HG03103 (cell line): ENCODE measurements around the gene SIPA1L3.
A peak's percentile ranks its signal among the peaks of the same experiment; 100 is the strongest.

Experiments
- ATAC-seq: cut with Tn5 transposase; IDR thresholded peaks from one replicate; pipeline ENCODE4 v1.9.1; 2021; ENCODE audit warnings: low read depth; ENCODE audit not compliant: unreplicated experiment

SIPA1L3 gene

DNA sequence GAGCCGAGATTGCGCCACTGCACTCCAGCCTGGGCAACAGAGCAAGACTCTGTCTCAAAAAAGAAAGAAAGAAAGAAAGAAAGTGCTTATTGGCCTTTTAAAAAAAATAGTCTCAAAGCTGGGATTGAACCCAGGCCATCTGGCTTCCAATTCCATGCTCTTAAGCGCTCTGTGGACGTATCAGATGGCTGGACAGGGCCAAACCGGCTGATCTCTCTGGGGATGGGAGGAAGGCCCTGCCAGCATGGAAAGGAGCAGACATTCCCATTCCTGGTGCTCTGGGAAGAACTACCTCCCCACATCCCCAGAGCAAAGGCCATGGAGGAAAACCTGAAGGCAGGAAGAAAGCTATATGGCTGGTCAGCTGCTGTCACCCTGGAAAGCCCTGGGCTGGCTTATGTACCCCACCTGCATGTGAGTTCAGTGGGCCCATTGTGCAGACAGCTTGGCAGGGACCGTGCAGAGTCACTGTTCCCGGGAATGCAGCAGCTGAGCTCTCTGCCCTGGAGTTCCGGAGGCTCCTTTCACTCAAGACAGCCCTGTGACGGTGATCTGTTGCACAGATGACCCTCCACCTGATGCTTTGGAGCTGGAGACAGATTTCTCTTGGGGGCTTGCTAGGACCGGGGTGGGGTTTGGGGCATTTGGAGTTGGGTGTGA is 84.3 kb downstream of the SIPA1L3 start:
- ATAC-seq, result no peak

DNA sequence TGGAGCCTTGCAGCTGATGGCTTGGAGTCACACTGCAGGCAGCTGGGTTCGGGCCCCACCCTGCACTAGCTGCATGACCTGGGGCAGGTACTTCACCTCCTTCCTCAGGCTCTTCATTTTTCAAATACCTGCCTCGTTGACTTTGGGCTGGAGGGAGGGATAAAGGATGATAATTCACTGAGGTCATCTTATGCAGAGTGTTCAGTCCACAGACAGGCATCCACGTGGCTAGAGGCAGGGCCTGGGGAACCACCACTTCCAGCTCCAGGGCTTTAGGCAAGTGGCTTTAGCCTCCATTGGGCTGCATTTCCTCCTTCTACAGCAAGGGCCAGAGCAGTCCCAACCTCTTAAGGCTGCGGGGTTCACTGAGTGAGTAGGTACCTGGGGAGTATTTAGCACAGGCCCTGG is 84.8 kb downstream of the SIPA1L3 start:
- ATAC-seq, result no peak

DNA sequence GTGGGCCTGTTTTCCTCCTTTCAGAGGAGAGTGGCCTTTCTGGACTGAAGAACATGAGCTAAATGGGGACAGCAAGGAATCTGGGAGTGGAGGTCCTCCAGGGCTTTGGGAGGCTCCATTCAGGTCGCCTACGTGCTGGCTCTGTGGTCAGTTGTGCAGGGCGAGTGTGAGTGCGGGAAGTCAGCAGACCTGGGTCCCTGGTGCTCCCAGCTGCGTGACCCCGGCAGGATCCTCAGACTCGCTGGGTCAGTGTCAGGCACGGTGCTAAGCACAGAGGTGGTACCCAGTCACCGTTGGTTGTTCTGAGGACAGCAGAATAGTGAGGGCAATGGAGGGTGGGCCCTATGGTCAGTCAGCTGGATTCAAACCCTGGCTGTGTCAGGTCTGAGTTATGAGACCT is 85.8 kb downstream of the SIPA1L3 start:
- no peak for ATAC-seq

DNA sequence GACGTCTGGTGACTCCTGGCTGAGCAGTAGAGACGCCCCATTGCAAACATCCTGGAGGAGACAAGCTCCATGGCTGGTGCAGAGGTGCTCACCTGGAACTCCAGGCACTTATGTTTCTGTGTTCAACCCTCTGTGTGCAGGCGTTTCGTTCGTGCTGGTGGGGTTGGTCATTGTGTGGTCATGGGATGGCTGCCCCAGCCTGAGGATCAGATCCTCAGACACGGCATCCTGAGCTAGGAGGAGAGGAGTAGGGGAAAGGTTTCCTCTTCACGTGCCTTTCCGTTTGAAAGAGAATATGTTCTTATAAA is 87.8 kb downstream of the SIPA1L3 start:
- ATAC-seq, result no peak

DNA sequence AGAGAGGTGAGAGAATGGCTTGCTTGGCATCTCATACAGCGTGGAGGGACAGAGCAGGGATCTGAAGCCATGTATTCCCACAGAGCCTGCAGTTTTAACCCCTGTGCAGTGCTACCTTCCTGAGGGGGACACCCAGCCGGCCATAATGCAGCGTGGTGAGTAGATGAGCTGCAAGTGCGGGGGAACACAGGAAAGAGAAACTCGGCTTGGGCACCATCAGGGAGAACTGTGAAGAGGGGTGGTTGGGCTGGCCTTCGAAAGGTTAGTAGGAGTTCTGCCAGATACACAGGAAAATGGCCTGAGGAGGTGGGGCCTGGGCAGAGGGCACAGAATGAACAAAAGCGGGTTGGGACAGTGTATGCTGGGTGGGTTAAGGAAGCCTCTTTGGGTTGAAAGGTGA is 88.3 kb downstream of the SIPA1L3 start:
- no peak for ATAC-seq

DNA sequence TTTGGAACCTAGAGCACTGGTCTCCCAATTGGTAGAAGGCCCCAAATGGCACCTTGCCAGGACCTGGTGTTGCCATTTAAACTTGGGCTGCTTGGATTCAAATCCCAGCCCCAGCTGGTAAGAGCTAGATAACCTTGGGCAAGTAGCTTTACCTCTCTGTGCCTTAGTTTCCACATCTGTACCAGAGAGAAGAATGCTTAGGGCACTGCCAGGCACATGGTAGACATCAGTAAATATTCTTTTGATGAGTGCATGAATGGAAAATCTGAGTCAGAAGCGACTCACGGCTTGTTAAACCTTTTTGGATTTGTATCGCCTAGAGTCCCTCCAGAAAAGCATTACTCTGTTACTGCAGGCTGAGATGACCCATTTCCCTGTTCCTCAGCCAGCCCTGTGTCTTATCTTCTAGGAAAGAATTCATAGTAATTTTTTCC is 90.9 kb downstream of the SIPA1L3 start:
- ATAC-seq, result no peak

DNA sequence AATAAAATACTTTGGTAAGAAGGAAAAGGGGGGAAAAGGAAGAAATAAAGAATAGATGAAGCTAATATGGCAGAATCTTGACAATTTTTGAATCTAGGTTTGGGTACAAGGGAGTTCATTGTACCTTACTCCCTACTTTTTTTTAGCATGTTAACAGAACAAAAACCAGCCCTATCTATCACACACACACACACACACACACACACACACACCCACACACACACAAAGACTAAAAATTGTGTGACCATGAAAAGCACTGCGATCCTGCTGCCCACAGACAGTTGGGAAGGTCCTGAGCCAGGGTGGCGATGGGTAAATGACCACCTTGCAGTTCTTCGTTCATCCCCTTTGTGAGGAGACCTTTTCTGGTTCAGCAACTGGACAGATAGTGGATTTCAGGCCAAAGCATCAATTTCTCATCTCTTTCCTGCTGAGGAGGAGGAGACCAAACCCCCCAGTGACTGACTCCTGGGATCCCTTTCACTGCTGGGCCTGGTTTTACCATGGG is 91.8 kb downstream of the SIPA1L3 start:
- no peak for ATAC-seq

DNA sequence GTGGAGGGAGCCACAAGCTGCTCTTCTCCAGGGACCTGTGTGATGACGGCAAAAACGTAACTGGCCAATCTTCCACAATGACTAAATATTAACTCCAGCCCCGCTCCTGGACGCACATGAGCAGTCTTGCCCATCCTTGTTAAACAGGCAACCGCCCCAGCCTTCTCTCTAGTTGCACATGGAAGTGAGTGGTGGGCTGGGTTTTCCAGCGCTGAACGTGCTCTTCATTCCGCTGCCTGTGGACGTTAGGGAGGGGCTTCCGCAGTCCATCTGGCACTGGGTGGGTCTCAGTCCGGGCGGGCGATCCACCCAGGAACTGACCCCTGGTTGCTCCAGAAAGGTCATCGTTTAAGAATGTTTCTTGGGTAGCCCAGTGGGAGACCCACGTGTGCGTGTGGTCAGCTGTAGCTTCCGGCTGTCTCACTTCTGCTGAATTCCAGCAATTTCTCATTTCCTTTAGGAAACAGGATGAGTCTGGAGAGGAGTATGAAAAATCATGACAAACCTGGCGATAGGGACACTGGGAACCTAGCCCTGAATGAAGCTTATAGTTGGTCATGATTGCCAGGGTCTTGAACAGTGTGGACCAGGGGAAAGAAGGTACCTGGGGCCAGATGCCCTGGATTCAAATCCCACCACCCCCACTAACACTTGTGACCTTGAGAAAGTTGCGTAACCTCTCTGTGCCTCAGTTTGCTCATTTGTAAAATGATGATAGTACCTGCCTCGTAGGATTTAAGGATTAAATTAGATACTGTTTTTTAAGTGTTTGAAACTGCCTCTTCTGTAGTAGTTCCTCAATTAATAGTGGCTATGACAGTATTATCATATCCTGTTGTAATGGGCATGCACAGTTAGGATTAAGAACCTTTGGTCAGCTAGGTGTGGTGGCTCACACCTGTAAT is 92.6 kb downstream of the SIPA1L3 start:
- no peak for ATAC-seq

DNA sequence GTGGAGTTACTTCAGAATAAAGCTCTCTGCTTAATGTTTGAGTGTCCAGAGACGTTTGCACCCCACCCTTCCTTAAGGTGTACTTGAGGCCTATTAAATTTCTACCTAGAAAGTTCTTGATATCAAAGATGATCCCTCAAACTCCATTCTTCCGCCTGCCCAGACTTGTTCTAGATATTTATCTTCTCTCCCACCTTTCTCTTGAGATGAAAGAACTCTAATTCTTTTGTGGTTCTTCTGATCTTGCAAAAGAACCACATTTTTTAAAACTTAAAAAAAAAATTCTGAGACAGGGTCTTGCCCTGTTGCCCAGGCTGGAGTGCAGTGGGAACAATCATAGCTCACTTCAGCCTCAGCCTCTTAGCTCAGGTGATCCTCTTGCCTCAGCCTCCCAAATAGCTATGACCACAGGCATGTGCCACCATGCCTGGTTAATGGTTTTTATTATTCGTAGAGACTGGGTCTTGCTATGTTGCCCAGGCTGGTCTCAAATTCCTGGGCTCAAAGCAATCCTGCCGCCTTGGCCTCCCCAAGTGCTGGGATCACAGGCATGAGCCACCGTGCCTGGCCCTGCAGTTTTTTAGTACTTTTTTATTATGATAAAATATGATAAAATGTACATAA is 94.3 kb downstream of the SIPA1L3 start:
- no peak for ATAC-seq

DNA sequence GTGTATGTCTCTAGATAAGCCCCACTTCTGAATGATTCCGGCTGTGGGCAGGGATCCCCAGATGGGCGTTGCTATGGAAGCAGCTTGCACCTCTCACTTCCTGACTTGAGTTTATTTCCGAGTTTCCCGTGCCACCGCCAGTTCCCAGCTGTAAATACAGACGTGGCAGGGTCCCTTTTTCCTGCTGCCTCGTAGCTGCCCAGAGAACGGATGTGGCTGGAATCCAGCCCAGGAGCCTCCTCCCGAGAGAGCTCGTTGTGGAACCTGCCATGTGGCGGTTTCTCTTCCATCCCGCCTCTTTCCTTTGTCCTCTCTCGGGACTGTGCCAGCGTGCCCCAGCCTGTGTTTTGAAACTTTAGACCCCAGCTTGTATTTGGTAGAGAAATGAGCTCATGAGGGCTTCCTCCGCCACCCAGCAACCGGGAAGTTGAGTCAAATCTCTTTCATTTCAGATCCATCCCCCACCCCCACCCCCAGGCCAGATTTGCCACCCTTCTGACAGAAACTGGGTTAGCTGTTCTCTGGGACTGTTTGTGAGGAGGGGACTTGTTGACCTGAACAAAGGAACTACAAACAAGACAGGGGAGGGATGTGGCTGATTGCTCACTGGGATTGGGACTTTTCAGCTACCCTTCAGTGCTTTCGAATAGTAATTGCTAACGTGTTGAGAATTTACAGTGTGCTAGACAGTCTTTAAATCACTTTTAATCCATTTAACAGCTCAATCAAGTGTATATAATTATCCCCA is 96.6 kb downstream of the SIPA1L3 start:
- ATAC-seq, result no peak

DNA sequence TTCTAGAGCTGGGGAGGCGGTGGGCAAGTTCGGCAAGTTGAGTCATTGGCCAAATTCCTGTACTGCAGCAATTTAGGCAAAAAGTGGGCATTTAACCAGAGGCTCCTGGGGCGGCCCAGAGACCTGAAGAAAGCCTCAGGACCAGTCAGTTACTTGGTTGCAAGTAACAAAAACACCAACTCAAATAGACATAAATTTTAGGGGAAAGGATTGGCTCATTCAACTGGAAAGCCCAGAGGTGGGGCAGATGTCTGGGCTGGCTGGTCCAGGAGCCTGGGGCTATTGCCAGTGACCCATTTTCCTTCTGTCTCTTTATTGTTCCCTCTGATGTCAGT is 97.1 kb downstream of the SIPA1L3 start:
- no peak for ATAC-seq

DNA sequence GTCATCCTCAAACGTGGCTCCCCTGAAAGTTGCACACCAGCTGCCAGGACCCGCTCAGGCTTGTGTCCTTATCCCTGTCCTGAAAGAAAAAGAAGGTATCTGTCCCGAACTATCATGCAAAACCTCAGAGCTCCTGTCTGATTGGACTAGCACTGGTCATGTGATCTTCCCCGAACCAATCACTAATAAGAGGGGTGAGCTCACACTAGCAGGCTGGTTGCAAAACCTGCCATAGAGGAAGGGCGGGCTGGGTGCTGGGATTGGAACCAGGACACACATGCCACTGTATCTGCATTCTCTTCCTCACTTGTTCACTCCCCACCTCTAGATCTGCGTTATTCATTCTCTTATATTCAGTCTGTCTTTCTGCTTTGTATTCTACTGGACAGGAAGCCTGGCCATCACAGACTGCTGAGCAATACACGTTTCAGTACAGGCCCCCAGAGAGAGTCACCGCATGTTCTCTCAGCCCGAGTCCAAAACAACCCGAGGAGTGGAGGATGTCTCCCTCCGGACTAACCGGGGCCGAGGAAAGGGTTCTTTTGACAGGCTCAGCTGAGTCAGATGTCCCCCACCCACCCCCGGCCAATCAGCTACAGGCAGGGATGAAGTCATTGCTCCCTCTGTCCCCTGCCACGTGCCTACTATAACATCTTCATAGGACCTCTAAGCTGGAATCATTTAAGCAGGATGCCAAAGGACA is 97.7 kb downstream of the SIPA1L3 start:
- ATAC-seq, result peak; percentile 54

DNA sequence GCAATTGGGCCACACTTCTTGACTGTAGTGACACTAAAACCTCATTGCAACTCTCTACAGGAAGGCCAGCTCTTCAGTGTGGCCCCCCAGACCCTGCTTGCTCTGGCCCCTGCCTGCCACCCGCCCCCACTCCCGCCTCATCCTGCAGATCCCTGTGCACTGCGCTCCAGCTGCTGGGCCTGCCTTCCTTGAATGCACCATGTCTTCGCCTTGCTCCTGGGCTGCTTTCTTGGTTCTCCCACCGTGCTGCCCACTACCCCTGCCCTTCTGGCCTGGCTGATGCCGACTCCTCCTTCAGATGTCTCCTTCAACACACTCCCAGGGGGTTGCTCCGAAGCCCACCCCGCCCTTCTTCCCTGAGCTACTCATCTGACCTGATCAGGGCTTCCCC is 98.2 kb downstream of the SIPA1L3 start:
- ATAC-seq, result no peak

DNA sequence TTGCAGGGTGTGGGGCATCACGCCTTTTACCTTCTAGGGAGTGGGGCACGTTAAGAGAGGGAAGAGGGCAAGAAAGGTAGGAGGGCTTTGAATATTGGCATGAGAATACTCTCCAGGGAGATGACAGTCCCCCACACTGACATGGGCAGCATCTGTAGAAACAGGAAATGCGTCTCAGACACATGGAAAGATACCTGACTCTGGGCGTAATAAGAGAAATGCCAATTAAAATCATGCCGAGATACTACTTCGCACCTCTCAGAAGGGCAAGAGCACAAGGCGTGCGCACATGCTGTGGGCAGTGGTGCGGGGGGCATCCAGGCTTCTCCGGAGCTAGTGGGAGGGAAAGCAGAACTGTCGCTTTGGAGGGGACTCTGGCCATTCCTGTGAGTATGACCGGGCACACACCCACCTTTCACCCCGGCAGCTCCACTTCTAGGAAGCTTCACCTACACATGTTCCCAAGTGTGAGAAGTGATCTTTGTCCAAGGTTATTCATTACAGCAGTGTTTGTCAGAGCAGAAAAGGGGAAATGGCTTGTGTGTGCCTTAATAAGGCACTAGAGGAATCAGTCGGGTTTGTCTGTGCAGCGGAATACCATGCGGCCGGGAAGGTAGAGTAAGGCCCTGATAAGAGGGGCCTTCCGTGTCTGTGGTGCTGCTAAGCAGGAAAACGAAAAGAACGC is 99.5 kb downstream of the SIPA1L3 start:
- ATAC-seq, result no peak

DNA sequence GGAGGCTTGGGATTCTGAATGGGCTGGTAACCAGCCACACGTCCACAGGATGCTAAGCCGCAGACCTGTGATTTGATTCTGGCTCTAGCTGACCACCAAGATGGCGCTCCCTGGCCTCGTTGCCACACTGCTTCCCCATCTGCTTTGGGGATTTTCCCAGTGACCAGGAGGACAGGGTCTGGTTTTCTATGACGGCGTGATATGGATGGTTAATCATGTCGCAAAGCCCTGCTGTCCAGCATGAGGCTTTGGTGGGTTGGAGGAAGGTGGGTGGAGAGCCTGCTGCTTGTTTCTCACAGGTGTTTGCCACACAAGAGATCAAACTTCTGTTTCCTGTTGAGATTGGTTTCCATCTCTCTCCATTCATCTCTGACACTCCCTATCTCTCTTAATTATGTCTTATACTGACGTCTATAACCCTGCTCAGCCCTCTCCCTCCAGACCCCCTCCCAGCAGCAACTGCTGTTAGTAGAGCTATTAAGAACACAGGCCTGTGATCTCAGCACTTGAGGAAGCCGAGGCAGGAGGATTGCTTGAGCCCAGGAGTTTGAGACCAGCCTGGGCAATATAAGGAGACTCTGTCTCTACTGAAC is 102.7 kb downstream of the SIPA1L3 start:
- no peak for ATAC-seq

DNA sequence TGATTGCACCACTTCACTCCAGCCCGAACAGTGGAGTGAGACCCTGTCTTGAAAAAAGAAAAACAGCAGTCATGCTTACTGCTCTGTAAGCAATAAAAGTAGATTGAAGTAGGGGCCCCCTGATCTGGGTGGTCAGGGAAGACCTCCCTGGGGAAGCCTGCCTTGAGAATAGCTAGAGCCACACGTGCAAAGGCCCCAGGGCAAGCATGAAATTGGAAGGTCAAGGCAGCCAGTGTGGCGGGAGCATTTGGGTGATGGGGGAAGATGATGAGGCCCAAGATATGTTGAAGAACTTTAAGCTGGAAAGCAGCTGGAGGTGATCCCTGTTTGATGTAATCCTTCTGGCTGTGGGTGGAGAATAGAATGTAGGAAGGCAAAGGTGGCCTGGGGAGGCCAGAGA is 104.4 kb downstream of the SIPA1L3 start:
- no peak for ATAC-seq

DNA sequence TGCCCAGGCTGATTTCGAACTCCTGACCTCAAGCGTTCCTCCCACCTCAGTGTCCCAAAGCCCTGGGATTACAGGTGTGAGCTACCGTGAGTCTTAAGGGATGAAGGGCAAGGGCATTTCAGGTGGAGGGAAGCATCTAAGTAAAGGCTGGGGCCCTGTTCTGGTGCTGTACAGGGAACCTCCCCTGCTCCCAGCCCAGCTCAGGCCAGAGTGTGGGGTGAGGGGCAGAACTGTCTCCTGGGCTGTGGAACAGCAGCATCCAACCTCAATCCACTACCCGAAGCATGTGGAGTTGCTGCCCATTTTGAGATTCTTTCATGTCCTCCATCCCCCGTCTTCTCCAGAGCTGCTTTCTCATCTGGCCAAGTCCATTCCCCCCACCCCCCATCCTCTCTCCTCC is 105.3 kb downstream of the SIPA1L3 start:
- no peak for ATAC-seq

DNA sequence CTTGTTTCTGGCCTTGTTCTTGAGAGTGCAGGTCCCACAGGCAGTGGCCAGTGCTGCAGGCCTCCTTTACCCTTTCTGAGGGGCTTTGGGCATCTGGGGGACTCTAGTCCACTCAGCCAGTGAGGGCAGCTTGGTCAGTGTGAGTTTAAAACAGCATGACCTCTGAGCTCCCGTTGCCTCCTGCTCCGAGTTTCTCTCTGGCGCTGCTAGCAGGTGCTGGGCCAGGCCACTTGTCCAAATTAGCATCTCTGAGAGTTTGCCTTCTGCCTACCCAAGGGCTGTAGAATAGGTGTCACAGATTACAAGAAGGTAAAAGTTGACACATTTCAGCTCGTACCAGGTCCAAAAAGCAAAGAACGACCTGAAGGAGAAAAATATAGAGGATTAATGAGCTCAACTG is 105.9 kb downstream of the SIPA1L3 start:
- no peak for ATAC-seq

DNA sequence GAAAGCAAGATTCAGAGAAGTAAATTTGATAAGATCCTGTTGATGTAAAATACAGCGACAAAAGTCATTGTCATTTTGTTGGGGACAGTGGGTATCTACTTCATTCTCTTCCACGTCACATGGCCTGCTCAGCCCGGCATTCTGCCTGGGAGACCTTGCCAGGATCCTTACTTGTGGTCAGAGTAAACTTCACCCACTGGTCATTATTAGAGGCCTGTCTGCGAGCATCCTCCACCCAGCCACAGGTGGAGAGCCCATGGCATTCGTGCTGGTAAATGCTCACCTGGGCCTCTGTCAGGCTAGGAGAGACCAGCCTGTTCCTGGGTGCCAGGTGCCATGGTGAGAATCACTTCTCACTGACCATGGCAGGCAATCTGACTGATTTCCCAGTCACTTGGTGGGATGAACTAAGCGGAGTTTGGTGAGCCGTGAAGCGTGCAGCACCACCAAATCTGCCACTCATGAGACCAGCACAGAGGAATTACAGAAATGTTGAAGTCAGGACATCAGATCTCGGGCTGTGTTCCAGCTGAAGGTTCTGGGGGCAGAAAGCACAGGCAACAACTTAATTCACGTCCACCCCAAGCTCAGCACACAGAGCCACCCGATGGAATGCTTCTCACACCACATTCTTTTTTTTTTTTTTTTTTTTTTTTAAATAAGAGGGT is 107.0 kb downstream of the SIPA1L3 start:
- ATAC-seq, result no peak
